Effector memory CD4-positive, alpha-beta T cell (primary cell): Measurements from ENCODE around the gene TBXA2R.

Experiments used
- DNase-seq, 3 donors: peaks; one replicate each; pipeline ENCODE4 v3.0.0-alpha.2; 2020
- H3K27ac ChIP-seq: 2 replicates; pipeline ENCODE4 v1.7.0; 2013; ENCODE audit warnings: mild to moderate bottlenecking, low read length, moderate library complexity; ENCODE audit not compliant: insufficient read depth, poor library complexity, severe bottlenecking
- H3K27me3 ChIP-seq: replicated peaks from 2 replicates; pipeline ENCODE4 v1.7.0; 2013; ENCODE audit warnings: mild to moderate bottlenecking, low read length; ENCODE audit not compliant: insufficient read depth, control insufficient read depth, poor library complexity, severe bottlenecking
- H3K36me3 ChIP-seq: 2 replicates; pipeline ENCODE4 v1.7.0; 2013; ENCODE audit warnings: mild to moderate bottlenecking, low read length, moderate library complexity; ENCODE audit not compliant: control insufficient read depth, insufficient read depth
- H3K4me1 ChIP-seq: 2 replicates; pipeline ENCODE4 v1.7.0; 2013; ENCODE audit warnings: low read length, mild to moderate bottlenecking; ENCODE audit not compliant: control insufficient read depth, insufficient read depth, poor library complexity, severe bottlenecking
- H3K4me3 ChIP-seq: 2 replicates; pipeline ENCODE4 v1.7.0; 2013; ENCODE audit warnings: low read length, low read depth, mild to moderate bottlenecking; ENCODE audit not compliant: insufficient read depth, poor library complexity, severe bottlenecking
- H3K9me3 ChIP-seq: 2 replicates; pipeline ENCODE4 v1.7.0; 2013; ENCODE audit warnings: mild to moderate bottlenecking, low read length, moderate library complexity; ENCODE audit not compliant: control insufficient read depth

The TBXA2R gene

DNA sequence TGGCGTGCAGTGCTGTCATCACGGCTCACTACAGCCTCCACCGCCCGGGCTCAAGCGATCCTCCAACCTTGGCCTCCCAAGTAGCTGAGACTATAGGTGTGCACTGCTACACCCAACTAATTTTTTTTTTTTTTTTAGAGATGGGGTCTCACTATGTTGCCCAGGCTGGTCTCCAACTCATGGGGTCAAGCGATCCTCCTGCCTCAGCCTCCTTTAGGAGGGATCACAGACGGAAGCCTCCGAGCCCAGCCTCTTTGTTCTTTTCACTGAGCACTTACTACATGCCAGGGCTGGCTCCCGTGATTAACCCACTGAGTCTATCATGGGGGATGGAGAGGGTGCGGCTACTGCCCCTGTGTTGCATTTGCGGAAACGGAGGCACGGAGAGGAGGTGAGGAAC lies 32.8 kb upstream of the TBXA2R start:
- Histone ChIP-seq H3K4me1 (no peaks in the 10 kb centered on the region), H3K27ac (no peak overlapping the region), H3K4me3 (no peak overlapping the region), H3K27me3 (no peaks in the 10 kb centered on the region), H3K36me3 (peaks cover 12% of the 10 kb centered on the region), H3K9me3 (no peaks in the 10 kb centered on the region)
- DNase-seq = no peak

DNA sequence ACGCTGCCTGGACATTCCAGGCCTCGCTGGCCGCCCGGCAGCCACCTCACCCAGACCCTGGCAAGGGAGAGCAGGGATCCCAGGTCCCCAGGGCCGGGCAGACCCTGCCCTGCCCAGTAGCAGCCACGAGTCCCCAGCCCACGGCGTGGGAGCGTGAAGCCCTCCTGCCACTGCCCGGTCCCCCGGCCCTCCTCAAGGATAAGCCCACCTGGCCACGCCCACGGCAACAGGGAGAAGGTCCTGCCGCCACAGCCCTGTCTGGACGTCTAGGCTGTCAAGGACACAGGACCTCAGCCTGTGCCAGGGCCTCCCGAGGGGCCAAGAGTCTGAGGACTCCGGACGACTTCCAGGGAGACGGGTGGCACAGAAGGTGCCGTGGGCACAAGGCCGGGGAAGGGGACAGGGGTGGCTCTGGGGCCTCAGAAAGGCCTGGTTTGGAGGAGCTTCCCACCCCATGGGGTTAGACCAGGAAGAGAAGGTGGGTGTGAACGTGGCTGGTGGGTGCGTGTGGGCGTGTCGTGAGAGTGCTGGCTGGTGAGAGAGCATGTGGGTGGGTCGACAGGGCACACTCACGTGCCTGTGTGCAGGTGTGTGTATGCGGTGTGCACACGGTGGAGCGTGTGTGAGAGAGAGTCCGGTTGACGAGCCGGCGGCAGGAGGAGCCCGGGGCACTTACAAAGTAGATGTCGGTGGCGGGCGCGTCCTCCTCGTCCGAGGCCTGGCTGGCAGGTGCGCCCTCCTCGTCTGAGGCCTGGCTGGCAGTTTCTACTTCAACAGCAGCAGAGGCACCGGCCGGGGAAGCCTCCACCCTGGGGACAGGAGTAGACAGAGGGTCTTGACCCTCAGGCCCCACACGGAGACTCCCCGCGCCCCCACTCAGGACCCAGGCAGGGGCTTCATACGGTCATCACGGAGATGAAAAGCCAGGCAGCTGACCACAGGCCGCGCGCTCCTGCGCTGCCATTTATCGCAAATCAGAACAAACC lies 31.8 kb upstream of the TBXA2R start:
- DNase-seq = no peak
- Histone ChIP-seq H3K4me3 (no peak overlapping the region), H3K27me3 (no peaks in the 10 kb centered on the region), H3K9me3 (no peaks in the 10 kb centered on the region), H3K27ac (no peak overlapping the region), H3K4me1 (no peaks in the 10 kb centered on the region), H3K36me3 (peaks cover 12% of the 10 kb centered on the region)

DNA sequence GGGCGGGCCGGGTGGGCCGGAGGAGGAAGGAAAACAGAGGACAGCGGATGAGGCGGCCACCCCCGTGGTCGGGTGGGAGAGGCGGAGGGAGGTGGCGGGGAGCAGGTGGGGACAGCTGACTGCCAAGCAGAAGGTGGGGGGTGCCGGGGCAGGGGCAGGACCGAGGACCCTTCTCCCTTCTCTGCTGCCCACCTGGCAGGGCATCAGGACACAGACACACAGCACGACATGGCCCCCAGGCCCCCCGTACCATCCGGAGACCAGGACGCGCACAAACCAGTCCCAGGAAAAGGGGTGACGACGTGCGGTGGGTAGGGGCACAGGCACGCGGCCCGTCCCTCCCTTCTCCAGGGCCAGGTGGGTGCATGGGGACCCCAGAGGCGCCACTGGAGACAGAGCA lies 30.9 kb upstream of the TBXA2R start:
- no peak overlapping the region for H3K27ac ChIP-seq
- no peaks in the 10 kb centered on the region for H3K9me3 ChIP-seq
- no peak for DNase-seq
- H3K27me3 ChIP-seq = no peaks in the 10 kb centered on the region
- H3K4me1 ChIP-seq = no peaks in the 10 kb centered on the region
- no peak overlapping the region for H3K4me3 ChIP-seq
- peaks cover 12% of the 10 kb centered on the region for H3K36me3 ChIP-seq

DNA sequence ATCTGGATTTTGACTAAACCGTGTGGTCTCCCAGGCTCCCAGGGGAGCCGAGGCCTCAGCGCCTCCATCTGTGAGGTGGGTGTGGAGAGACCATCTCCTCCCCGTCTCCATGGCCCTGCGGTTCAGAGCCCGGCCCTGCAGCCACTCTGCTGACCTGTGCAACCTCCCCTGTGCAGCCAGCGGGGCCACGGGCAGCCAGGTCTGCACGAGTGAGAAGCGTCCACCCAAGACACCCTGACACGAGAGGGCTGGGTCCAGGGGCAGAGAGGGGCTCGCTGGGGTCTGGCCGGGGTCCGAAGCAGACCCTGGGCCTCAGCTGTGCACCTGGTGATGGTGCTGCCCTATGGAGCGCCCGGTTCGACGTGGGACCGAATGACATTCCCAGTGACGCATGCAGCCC lies 30.3 kb upstream of the TBXA2R start:
- peaks cover 12% of the 10 kb centered on the region for H3K36me3 ChIP-seq

GRCh38 chr19:3636506-3636905 lies 29.8 kb upstream of the TBXA2R start:
- H3K27ac ChIP-seq = no peak overlapping the region
- no peak for DNase-seq
- H3K27me3 ChIP-seq = no peaks in the 10 kb centered on the region
- no peaks in the 10 kb centered on the region for H3K9me3 ChIP-seq
- H3K4me3 ChIP-seq = no peak overlapping the region
- peaks cover 12% of the 10 kb centered on the region for H3K36me3 ChIP-seq
- no peaks in the 10 kb centered on the region for H3K4me1 ChIP-seq

More for the DNA sequence above, 30.3 kb upstream of the TBXA2R start:
- H3K27ac ChIP-seq = no peak overlapping the region
- H3K27me3 ChIP-seq = no peaks in the 10 kb centered on the region
- no peak for DNase-seq
- no peaks in the 10 kb centered on the region for H3K4me1 ChIP-seq
- no peak overlapping the region for H3K4me3 ChIP-seq
- H3K9me3 ChIP-seq = no peaks in the 10 kb centered on the region

DNA sequence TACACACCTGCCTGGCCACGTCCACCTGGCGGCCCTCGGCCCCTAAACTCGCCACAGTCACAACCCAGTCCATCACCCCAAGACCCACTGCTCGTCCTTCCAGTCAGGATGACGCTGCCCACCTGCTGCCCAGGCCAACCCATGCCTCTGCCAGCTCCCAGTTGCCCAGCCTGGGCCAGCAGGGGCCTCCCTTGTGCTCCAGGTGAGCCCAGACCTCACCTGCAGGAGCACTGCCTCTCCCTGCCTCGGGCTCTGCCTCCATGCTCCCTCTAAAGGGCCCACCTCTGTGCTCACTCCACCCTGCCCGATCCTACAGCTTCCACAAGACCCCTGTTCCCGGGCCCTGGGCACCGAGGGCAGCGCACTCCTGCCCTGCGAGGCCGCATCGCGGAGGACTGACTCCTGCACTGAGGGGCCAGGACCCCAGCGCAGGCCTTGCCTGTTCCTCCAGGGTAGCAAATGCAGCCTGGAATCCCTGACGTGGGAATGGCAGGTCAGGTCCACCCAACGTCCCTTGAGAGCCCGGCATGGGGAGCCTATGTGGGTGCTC lies 27.9 kb upstream of the TBXA2R start:
- no peak for DNase-seq
- H3K36me3 ChIP-seq = peaks cover 12% of the 10 kb centered on the region
- H3K27me3 ChIP-seq = no peaks in the 10 kb centered on the region
- no peak overlapping the region for H3K4me3 ChIP-seq
- H3K4me1 ChIP-seq = no peaks in the 10 kb centered on the region
- H3K27ac ChIP-seq = no peak overlapping the region
- H3K9me3 ChIP-seq = no peaks in the 10 kb centered on the region

- peaks cover 6% of the 10 kb centered on the region for H3K36me3 ChIP-seq
- DNase-seq = no peak
- no peaks in the 10 kb centered on the region for H3K27me3 ChIP-seq
- no peaks in the 10 kb centered on the region for H3K4me1 ChIP-seq
- H3K9me3 ChIP-seq = no peaks in the 10 kb centered on the region
- H3K4me3 ChIP-seq = no peak overlapping the region
- no peak overlapping the region for H3K27ac ChIP-seq
Observed at GRCh38 chr19:3633559-3633988, 26.9 kb upstream of the TBXA2R start.

GRCh38 chr19:3632739-3633558 lies 26.3 kb upstream of the TBXA2R start:
- DNase-seq = no peak
- H3K36me3 ChIP-seq = no peaks in the 10 kb centered on the region

DNA sequence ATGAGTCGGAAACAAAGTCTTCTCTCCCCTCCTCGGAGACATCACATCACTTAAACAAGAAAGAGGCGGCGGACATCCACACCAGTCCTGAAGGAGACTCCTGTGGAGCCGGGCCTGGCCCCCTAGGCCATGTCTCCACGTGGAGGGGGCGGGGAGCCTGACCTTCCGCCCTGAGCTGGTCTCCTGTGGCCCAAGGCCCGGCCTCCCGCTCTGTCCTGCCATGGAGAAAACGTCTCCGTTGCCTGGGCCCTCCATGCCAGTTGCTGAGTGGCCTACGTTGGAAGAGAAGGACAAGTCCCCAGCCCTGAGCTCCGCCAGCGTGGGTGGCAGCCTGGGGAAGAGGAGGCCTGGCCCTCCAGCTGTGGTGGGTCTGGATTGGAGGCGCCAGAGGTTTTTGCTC lies 25.4 kb upstream of the TBXA2R start:
- Histone ChIP-seq H3K36me3 (no peaks in the 10 kb centered on the region), H3K4me3 (no peak overlapping the region), H3K27me3 (no peaks in the 10 kb centered on the region), H3K4me1 (no peaks in the 10 kb centered on the region), H3K27ac (no peak overlapping the region), H3K9me3 (no peaks in the 10 kb centered on the region)
- no peak for DNase-seq

More at GRCh38 chr19:3632739-3633558, 26.3 kb upstream of the TBXA2R start:
- Histone ChIP-seq H3K4me1 (no peaks in the 10 kb centered on the region), H3K9me3 (no peaks in the 10 kb centered on the region), H3K27ac (no peak overlapping the region), H3K27me3 (no peaks in the 10 kb centered on the region), H3K4me3 (no peak overlapping the region)
